GM12878 (cell line): ENCODE results near the gene STX1A. TPM values are rescaled to one million over a fixed set of nuclear protein-coding genes. Genes with fewer than 3 reads are reported as not detected.

Experiments used
- ATAC-seq: fragments of 200-7000 bp; cut with Tn5 transposase; 3 replicates; pipeline ENCODE4 v1.9.1; 2020; ENCODE audit warnings: mild to moderate bottlenecking, moderate library complexity
- BruUV-seq: library from RNA; stranded (reverse); fragments of 400-500 nt; replicated peaks from 2 replicates; lab custom pipeline; 2021; lab: Mats Ljungman, UMichigan
- CTCF ChIA-PET: fragments of 300-600 bp; sonication (Branson Sonifier 250); formaldehyde crosslinking; extraction: SDS; loops from one replicate; lab custom pipeline; 2021; ENCODE audit warnings: inconsistent platforms; lab: Yijun Ruan, JAX
- POLR2A ChIA-PET: fragments of 350-600 bp; formaldehyde crosslinking; extraction: SDS; loops from one replicate; lab custom pipeline; 2021; ENCODE audit warnings: inconsistent platforms; lab: Charles Lee
- RAD21 ChIA-PET: fragments of 300-600 bp; sonication (Branson Sonifier 250); formaldehyde crosslinking; loops from one replicate; lab custom pipeline; 2023; ENCODE audit warnings: antibody characterized with exemption; ENCODE audit not compliant: unreplicated experiment; lab: Charles Lee
- SMC1A ChIA-PET: fragments of 300-600 bp; sonication (Branson Sonifier 250); formaldehyde crosslinking; loops from one replicate; lab custom pipeline; 2023; ENCODE audit not compliant: unreplicated experiment, uncharacterized antibody; lab: Charles Lee
- DNase-seq: peaks from one replicate; pipeline ENCODE4 v3.0.0-alpha.2; 2011; ENCODE audit warnings: low read depth, low spot score
- FAIRE-seq: peaks from 3 replicates; lab custom pipeline; 2011; peaks lifted over from hg19 to GRCh38; lab: Jason Lieb, UNC
- H2AFZ ChIP-seq: 2 replicates; pipeline ENCODE4 v1.6.0; 2011; ENCODE audit warnings: low read depth, low read length, control low read depth; ENCODE audit not compliant: control insufficient read depth
- H3K27ac ChIP-seq: 2 replicates; pipeline ENCODE4 v1.5.1; 2011; ENCODE audit warnings: control low read depth; ENCODE audit not compliant: control insufficient read depth, insufficient read depth
- H3K27me3 ChIP-seq, 2 experiments: replicated peaks in 1 of 2; 2 replicates each; pipeline versions ENCODE4 v1.6.0 to v1.6.1; 2011; ENCODE audit warnings: low read length in 1 of 2; ENCODE audit not compliant: control insufficient read depth in 2 of 2, insufficient read depth in 2 of 2
- H3K36me3 ChIP-seq, 2 experiments: 2 replicates each; pipeline ENCODE4 v1.5.1; 2011; ENCODE audit warnings: low read length in 1 of 2; ENCODE audit not compliant: control insufficient read depth in 2 of 2, insufficient read depth in 2 of 2
- H3K4me1 ChIP-seq: 2 replicates; pipeline ENCODE4 v1.6.1; 2011; ENCODE audit warnings: mild to moderate bottlenecking, low read length, moderate library complexity, mixed read lengths; ENCODE audit not compliant: control insufficient read depth, insufficient read depth
- H3K4me2 ChIP-seq: 2 replicates; pipeline ENCODE4 v1.6.0; 2011; ENCODE audit warnings: control low read depth; ENCODE audit not compliant: control insufficient read depth, insufficient read depth
- H3K4me3 ChIP-seq: fragments of 200-600 bp; sonication (generic); 2 replicates; pipeline ENCODE4 v1.5.1; 2016
- H3K79me2 ChIP-seq: 2 replicates; pipeline ENCODE4 v1.6.0; 2011; ENCODE audit warnings: low read length; ENCODE audit not compliant: control insufficient read depth, insufficient read depth
- H3K9ac ChIP-seq: 2 replicates; pipeline ENCODE4 v1.8.0; 2011; ENCODE audit warnings: low read length, control low read depth, mixed read lengths; ENCODE audit not compliant: control insufficient read depth, insufficient read depth
- H3K9me3 ChIP-seq: replicated peaks from 3 replicates; pipeline ENCODE4 v1.5.1; 2011; ENCODE audit warnings: mild to moderate bottlenecking, low read length; ENCODE audit not compliant: control insufficient read depth, insufficient read depth
- H4K20me1 ChIP-seq: 2 replicates; pipeline ENCODE4 v1.6.0; 2011; ENCODE audit not compliant: control insufficient read depth, insufficient read depth
- BCL3 ChIP-seq: IDR thresholded peaks from 2 replicates; pipeline ENCODE4 v1.6.1; 2011; ENCODE audit warnings: borderline replicate concordance, low read depth, mild to moderate bottlenecking, moderate library complexity, low read length; ENCODE audit not compliant: insufficient read depth, poor library complexity, severe bottlenecking
- ETV6 ChIP-seq, 2 experiments: fragments of 450-650 bp in 1 of 2; IDR thresholded peaks in 1 of 2; conservative IDR thresholded peaks in 1 of 2; 2 replicates each; pipeline ENCODE4 v1.6.1; 2014; ENCODE audit warnings: antibody characterized with exemption in 1 of 2, borderline replicate concordance in 1 of 2, low read depth in 1 of 2, mild to moderate bottlenecking in 1 of 2, moderate library complexity in 1 of 2
- IKZF1 ChIP-seq: fragments of 450-650 bp; conservative IDR thresholded peaks from 2 replicates; pipeline ENCODE4 v1.6.1; 2017; ENCODE audit warnings: antibody characterized with exemption, mild to moderate bottlenecking
- IKZF2 ChIP-seq, 2 experiments: fragments of 450-650 bp; IDR thresholded peaks; 2 replicates each; pipeline ENCODE4 v1.6.1; 2017; ENCODE audit warnings: mild to moderate bottlenecking in 2 of 2, moderate library complexity in 2 of 2
- MEF2B ChIP-seq: fragments of 450-650 bp; IDR thresholded peaks from 2 replicates; pipeline ENCODE4 v1.6.1; 2018; ENCODE audit warnings: mild to moderate bottlenecking, moderate library complexity; ENCODE audit not compliant: partially characterized antibody, poor library complexity, severe bottlenecking
- NFXL1 ChIP-seq: fragments of 450-650 bp; IDR thresholded peaks from 2 replicates; pipeline ENCODE4 v1.6.1; 2017; ENCODE audit warnings: antibody characterized with exemption, mild to moderate bottlenecking, borderline replicate concordance
- POLR2AphosphoS5 ChIP-seq: IDR thresholded peaks from 2 replicates; pipeline ENCODE4 v1.6.1; 2011; ENCODE audit warnings: mild to moderate bottlenecking, low read length, inconsistent platforms
- RBBP5 ChIP-seq: fragments of 200-600 bp; sonication (generic); conservative IDR thresholded peaks from 2 replicates; pipeline ENCODE4 v1.6.1; 2016
- RUNX3 ChIP-seq: IDR thresholded peaks from 2 replicates; pipeline ENCODE4 v1.6.1; 2012; ENCODE audit warnings: low read length, inconsistent platforms
- SPI1 ChIP-seq: IDR thresholded peaks from 2 replicates; pipeline ENCODE4 v1.6.1; 2011; ENCODE audit warnings: low read depth, mild to moderate bottlenecking, low read length, moderate library complexity, borderline replicate concordance; ENCODE audit not compliant: insufficient read depth
- WGBS: methylation state at CpG from one replicate; pipeline ENCODE4 v1.1.6; 2016; ENCODE audit warnings: low lambda C conversion rate; ENCODE audit not compliant: insufficient replicate concordance, insufficient coverage; ENCODE audit errors: missing lambda C conversion rate; 5-methylcytosine and 5-hydroxymethylcytosine counted together
- in situ Hi-C: fragments of 300-500 bp; cut with MboI; formaldehyde crosslinking; loops from 9 replicates; pipeline ENCODE4 v1.14.3; 2018; ENCODE audit warnings: mixed read lengths
- intact Hi-C: fragments of 100-400 bp; cut with micrococcal nuclease; formaldehyde crosslinking; loops from one replicate; pipeline ENCODE4 v1.14.2; 2022; ENCODE audit not compliant: unreplicated experiment
- polyA plus RNA-seq, 11 experiments: library from polyadenylated mRNA; depleted of rRNA in 4 of 11; unstranded in 6 of 11; stranded (reverse) in 5 of 11; fragments of >200 nt; fragmentation: Nextera tagmentation in 4 of 11; fragmentation: Illumina TruSeq in 1 of 11; extraction: Ambion mirVana in 4 of 11; extraction: Trizol in 1 of 11; gene quantifications; 1 replicate in 1 of 11; 2 replicates in 10 of 11; pipeline versions ENCODE4 v1.2.1 to v1.2.3, GENCODE V29; 2011 to 2016; ENCODE audit warnings: inconsistent platforms in 2 of 11, missing spikeins in 2 of 11, low read depth in 1 of 11
- total RNA-seq, 4 experiments: library from RNA; depleted of rRNA in 3 of 4; stranded (reverse); fragments of >200 nt in 3 of 4; fragmentation: Illumina TruSeq in 1 of 4; extraction: Trizol in 1 of 4; gene quantifications; 2 replicates each; pipeline versions ENCODE4 v1.2.1 to v1.2.3, GENCODE V29; 2013 to 2021
- TF ChIP-seq, protein P1 (sequence below): fragments of 450-650 bp; IDR thresholded peaks from 2 replicates; pipeline ENCODE4 v1.6.1; 2014; ENCODE audit warnings: mild to moderate bottlenecking
- TF ChIP-seq, protein P2 (sequence below): fragments of 450-650 bp; IDR thresholded peaks from 2 replicates; pipeline ENCODE4 v1.6.1; 2017; ENCODE audit warnings: antibody characterized with exemption, mild to moderate bottlenecking, moderate library complexity

Gene STX1A
- total and polyA plus RNA-seq, 10 of the 15 experiments (the other 5 are each of a cell fraction or from before 2014, with no cell fraction given): 0.15 to 5.3 (median 2.5) TPM

GRCh38 chr7:73717991-73718405, 1.5 kb downstream of the STX1A start:
- CTCF ChIA-PET: interaction anchor here (0.9 kb wide), 1 partner anchor 18 kb away, joined by 3 read pairs; no protein-coding TSS in a partner anchor
- FAIRE-seq (no peak), DNase-seq (no peak), ATAC-seq (peak; percentile 49)
- Histone ChIP-seq H3K27me3 (no peaks in the 10 kb centered on the region), H4K20me1 (peaks cover 4% of the 10 kb centered on the region; the same call in 1 of the 2 replicates), H3K9ac (no peak overlapping the region), H3K27ac (no peak overlapping the region), H3K79me2 (no peaks in the 10 kb centered on the region), H3K4me3 (peak overlapping the region; percentile 87; the same call in 1 of the 2 replicates), H2AFZ (no peak overlapping the region), H3K9me3 (no peaks in the 10 kb centered on the region), H3K36me3 (no peaks in the 10 kb centered on the region), H3K4me1 (peaks cover 12% of the 10 kb centered on the region), H3K4me2 (peak overlapping the region; percentile 90)
- RAD21 ChIA-PET: no interaction called here
- BruUV-seq: no TSS peak
- SMC1A ChIA-PET: no interaction called here
- intact Hi-C loops (loop anchor here (2.0 kb wide), 1 partner anchor 35 kb away; the partner anchor contains the start of genes BUD23 and DNAJC30), in situ Hi-C loops (no loop called here)
- 4% methylated on average over 10 of the region's 10 CpGs for WGBS
- TF ChIP-seq, protein P1, sequence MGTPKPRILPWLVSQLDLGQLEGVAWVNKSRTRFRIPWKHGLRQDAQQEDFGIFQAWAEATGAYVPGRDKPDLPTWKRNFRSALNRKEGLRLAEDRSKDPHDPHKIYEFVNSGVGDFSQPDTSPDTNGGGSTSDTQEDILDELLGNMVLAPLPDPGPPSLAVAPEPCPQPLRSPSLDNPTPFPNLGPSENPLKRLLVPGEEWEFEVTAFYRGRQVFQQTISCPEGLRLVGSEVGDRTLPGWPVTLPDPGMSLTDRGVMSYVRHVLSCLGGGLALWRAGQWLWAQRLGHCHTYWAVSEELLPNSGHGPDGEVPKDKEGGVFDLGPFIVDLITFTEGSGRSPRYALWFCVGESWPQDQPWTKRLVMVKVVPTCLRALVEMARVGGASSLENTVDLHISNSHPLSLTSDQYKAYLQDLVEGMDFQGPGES: no peak
- no peak for TF ChIP-seq NFXL1
- peak; percentile 73 for TF ChIP-seq RUNX3
- TF ChIP-seq MEF2B: peak; percentile 33
- TF ChIP-seq IKZF2 (IDR thresholded peaks at IDR 0.05): peak; percentile 48 to 49
- TF ChIP-seq RBBP5: no peak
- TF ChIP-seq IKZF1: 0 out of 2 replicates have a peak, but pooled peaks have one; percentile 39
- TF ChIP-seq SPI1: no peak
- TF ChIP-seq ETV6 (conservative IDR thresholded peaks at IDR 0.05 in 1 of 2, IDR thresholded peaks at IDR 0.05 in 1 of 2; ENCODE audit: borderline replicate concordance in 1 of 2, low read depth in 1 of 2): 0 out of 4 replicates have a peak, but pooled peaks of 1 of the 2 experiments have one; percentile 16
- TF ChIP-seq, protein P2, sequence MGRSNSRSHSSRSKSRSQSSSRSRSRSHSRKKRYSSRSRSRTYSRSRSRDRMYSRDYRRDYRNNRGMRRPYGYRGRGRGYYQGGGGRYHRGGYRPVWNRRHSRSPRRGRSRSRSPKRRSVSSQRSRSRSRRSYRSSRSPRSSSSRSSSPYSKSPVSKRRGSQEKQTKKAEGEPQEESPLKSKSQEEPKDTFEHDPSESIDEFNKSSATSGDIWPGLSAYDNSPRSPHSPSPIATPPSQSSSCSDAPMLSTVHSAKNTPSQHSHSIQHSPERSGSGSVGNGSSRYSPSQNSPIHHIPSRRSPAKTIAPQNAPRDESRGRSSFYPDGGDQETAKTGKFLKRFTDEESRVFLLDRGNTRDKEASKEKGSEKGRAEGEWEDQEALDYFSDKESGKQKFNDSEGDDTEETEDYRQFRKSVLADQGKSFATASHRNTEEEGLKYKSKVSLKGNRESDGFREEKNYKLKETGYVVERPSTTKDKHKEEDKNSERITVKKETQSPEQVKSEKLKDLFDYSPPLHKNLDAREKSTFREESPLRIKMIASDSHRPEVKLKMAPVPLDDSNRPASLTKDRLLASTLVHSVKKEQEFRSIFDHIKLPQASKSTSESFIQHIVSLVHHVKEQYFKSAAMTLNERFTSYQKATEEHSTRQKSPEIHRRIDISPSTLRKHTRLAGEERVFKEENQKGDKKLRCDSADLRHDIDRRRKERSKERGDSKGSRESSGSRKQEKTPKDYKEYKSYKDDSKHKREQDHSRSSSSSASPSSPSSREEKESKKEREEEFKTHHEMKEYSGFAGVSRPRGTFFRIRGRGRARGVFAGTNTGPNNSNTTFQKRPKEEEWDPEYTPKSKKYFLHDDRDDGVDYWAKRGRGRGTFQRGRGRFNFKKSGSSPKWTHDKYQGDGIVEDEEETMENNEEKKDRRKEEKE: no peak
- TF ChIP-seq BCL3: peak; percentile 48
- TF ChIP-seq POLR2AphosphoS5: no peak
- POLR2A ChIA-PET: no interaction called here
